Measurements from ENCODE around the gene SUSD4. TPM values are rescaled to one million over a fixed set of nuclear protein-coding genes. Genes with fewer than 3 reads are reported as not detected.

SUSD4 gene
- total RNA-seq, 4 donors from 2014 or later = 1.1 to 3.3 (median 1.8) TPM

DNA sequence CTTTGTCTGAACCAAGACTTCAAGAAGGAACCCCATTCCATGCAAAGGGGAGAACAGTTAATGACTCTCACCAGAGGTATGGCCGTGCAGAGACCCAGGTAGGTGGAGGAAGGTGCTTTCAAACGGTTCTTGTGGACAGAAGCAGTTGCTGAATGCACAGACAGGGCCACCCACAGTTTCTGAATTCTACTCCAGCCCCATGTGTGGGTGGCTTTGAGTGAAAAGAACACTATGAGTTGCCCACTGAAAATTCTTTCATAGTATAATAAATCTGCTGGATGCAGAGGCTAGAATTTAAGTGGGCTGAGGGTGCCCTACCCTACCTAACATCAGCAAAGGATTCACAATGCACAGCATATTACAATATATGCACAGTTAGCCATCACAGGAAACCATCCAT lies 22.0 kb upstream of the SUSD4 start:
- intact Hi-C loops (cut with DNase I) = no loop called here
- TF ChIP-seq POLR2AphosphoS5 (IDR thresholded peaks at IDR 0.05) = no peak
- no peak for TF ChIP-seq POLR2A (IDR thresholded peaks at IDR 0.05; ENCODE audit: low read depth)
- TF ChIP-seq, protein P1, sequence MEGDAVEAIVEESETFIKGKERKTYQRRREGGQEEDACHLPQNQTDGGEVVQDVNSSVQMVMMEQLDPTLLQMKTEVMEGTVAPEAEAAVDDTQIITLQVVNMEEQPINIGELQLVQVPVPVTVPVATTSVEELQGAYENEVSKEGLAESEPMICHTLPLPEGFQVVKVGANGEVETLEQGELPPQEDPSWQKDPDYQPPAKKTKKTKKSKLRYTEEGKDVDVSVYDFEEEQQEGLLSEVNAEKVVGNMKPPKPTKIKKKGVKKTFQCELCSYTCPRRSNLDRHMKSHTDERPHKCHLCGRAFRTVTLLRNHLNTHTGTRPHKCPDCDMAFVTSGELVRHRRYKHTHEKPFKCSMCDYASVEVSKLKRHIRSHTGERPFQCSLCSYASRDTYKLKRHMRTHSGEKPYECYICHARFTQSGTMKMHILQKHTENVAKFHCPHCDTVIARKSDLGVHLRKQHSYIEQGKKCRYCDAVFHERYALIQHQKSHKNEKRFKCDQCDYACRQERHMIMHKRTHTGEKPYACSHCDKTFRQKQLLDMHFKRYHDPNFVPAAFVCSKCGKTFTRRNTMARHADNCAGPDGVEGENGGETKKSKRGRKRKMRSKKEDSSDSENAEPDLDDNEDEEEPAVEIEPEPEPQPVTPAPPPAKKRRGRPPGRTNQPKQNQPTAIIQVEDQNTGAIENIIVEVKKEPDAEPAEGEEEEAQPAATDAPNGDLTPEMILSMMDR (IDR thresholded peaks at IDR 0.05) = no peak
- no peak for TF ChIP-seq EP300 (IDR thresholded peaks at IDR 0.05)
- Histone ChIP-seq H3K27me3 (no peaks in the 10 kb centered on the region), H3K4me1 (no peaks in the 10 kb centered on the region), H3K36me3 (no peaks in the 10 kb centered on the region), H3K27ac (replicated peaks in 1 of 4) (no peak overlapping the region), H3K9me3 (no peaks in the 10 kb centered on the region), H3K4me3 (no peak overlapping the region)
- 74% methylated on average over 2 of the region's 2 CpGs for WGBS
- DNase-seq (ENCODE audit: extremely low spot score) = no peak

DNA sequence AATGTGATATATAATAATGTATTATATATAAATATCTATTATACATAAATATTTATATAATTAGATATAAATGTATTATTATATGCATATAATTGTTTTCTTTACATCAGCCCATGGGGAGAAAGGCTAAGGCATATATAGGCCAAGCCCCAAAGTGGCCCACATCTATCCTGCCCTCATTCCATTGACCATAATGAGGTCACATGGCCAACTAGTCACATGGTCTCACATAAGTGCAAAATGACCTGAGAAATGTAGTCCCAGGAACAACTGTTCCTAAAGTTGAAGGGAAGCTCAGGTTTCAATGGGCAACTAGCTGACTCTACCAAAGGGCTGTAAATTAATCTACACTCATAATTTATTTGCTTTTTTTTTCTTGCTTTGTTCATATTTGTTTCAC lies 14.8 kb upstream of the SUSD4 start:
- Histone ChIP-seq H3K36me3 (no peaks in the 10 kb centered on the region), H3K27ac (replicated peaks in 1 of 4) (no peak overlapping the region), H3K4me3 (no peak overlapping the region), H3K9me3 (peaks cover 0 to 10% (median 7%) of the 10 kb centered on the region in 4 donors), H3K27me3 (peaks cover 0 to 10% (median 0%) of the 10 kb centered on the region in 4 donors), H3K4me1 (no peaks in the 10 kb centered on the region)
- intact Hi-C loops (cut with DNase I) = no loop called here
- no peak for DNase-seq (ENCODE audit: extremely low spot score)
- TF ChIP-seq POLR2A (IDR thresholded peaks at IDR 0.05; ENCODE audit: low read depth) (no peak), POLR2AphosphoS5 (IDR thresholded peaks at IDR 0.05) (no peak), EP300 (IDR thresholded peaks at IDR 0.05) (no peak)
- TF ChIP-seq, protein P1 (IDR thresholded peaks at IDR 0.05) = no peak

DNA sequence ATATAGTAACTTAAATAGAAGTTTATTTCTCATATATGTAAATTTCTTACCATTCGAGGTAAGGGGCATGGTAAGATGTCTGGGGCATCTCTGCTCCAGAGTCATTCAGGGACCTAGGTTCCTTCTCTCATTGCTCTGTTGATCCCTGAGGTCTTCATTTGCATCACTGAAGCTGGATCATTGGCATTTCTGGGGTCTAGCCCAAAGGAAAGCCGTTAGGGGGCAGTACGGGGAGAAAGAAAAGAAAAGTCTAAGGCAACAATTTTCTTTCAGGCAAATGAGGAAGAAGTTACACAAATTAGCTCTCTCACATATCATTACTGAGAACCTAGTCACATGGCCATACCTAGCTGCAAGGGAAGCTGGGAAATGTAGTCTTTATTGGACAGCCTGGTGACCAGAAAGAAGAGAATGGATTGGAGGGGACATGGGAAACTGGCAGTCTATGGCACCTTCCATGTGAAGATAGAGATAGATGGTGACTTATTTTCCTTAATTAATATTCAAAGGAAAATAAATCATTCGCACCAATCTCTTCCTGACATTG lies 10.2 kb upstream of the SUSD4 start:
- intact Hi-C loops (cut with DNase I) = no loop called here
- Histone ChIP-seq H3K27me3 (peaks cover 0 to 10% (median 0%) of the 10 kb centered on the region in 4 donors), H3K4me1 (no peaks in the 10 kb centered on the region), H3K4me3 (no peak overlapping the region), H3K9me3 (peaks cover 0 to 10% (median 7%) of the 10 kb centered on the region in 4 donors), H3K36me3 (no peaks in the 10 kb centered on the region), H3K27ac (replicated peaks in 1 of 4) (no peak overlapping the region)
- WGBS = 87% methylated on average over 4 of the region's 4 CpGs
- no peak for TF ChIP-seq POLR2AphosphoS5 (IDR thresholded peaks at IDR 0.05)
- no peak for TF ChIP-seq POLR2A (IDR thresholded peaks at IDR 0.05; ENCODE audit: low read depth)
- TF ChIP-seq, protein P1 (IDR thresholded peaks at IDR 0.05) = no peak
- TF ChIP-seq EP300 (IDR thresholded peaks at IDR 0.05) = no peak
- no peak for DNase-seq (ENCODE audit: extremely low spot score)

DNA sequence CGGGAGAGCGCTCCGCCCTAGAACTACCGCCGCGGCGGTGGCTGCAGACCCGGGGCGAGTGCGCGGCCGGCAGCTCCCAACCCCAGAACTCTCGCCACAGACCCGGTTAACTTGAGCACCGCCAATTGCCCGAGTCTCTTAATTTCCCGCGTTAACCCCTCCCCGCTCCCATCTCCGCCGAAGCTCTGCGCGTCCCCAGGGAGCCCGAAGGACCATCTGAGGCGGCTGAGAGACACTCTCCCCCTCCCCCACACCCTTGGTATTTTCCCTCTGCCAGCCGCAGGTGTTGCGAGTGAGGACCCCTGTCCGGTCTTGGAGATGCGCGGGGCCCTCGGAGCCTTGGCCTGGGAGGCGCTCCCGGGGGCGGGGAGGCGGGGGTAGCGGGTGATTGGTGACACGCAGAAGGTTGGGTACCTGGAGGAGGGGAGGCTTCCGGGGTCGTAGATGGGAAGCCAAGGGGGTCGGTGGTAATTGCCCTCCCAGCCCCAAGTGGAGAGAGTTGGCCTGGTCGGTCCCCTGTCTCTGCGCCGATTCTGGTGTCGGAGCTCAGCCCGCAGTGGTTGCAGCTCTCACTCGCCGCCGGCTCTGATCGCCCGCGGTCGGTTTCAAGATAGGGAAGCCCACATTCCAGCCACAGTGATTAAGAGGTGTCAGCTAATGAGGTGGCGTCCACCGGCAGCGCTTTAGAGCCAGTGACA lies 858 bp upstream of the SUSD4 start:
- H3K36me3 ChIP-seq = no peaks in the 10 kb centered on the region
- H3K27me3 ChIP-seq = peaks cover 0 to 33% (median 0%) of the 10 kb centered on the region in 4 donors
- DNase-seq (ENCODE audit: extremely low spot score) = no peak
- H3K4me1 ChIP-seq = peaks cover 13 to 30% (median 23%) of the 10 kb centered on the region in 4 donors
- TF ChIP-seq POLR2AphosphoS5 (IDR thresholded peaks at IDR 0.05) (no peak), EP300 (IDR thresholded peaks at IDR 0.05) (no peak)
- TF ChIP-seq, protein P1 (IDR thresholded peaks at IDR 0.05) = no peak
- intact Hi-C loops (cut with DNase I) = loop anchor here (10.0 kb wide), 1 partner anchor 230 kb away; no protein-coding TSS in a partner anchor
- H3K4me3 ChIP-seq = peak overlapping the region; percentile 56 to 71 (median 61)
- no peaks in the 10 kb centered on the region for H3K9me3 ChIP-seq
- H3K27ac ChIP-seq (replicated peaks in 1 of 4) = peak overlapping the region in 1 of 4 donors; percentile 61
- 3% methylated on average over 15 of the region's 55 CpGs for WGBS
